ENCODE measurements around the gene DDX60.
A peak's percentile ranks its signal among the peaks of the same experiment; 100 is the strongest.

DDX60 gene

DNA sequence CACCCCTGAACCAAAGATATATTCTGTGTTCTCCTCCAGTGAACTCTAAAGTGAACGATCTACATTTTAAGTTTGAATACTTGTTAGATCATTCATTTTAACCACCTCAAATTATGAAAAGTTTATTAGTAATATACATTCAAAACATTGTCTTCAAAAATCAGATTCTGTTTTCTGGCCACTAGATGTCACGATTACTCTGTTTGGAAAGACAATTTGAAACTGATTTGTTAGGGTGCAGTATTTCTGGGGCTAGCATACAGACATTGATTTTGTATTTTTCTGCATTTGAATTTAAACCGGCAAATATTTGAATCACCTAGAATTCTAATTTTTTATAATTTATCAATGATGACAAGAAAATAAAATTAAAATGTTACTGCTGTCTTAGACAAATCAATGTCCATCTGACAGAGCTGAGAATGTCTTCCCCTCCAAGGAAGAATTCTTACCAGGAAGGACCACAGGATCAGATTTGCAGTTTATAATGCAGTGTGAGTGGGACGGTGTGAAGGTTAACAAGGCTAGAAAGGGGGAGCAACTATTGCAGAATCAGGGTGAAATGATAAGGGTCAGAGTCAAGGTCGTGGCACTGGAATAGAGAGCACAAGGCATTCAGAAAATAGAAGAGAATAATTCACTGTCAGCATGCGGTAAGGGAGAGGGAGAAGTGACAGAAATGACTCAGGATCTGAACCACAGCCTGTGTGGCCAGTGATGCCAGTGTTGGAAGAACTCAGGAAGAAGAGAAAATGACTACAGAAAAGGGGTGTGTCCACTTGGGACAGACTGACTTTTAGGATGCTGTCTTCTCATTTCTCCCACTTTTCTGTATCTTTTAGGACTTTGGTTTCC lies 134.6 kb downstream of the DDX60 start:
- FAIRE-seq (peak; percentile 33), DNase-seq (ENCODE audit: insufficient read length, low spot score) (no peak)

DNA sequence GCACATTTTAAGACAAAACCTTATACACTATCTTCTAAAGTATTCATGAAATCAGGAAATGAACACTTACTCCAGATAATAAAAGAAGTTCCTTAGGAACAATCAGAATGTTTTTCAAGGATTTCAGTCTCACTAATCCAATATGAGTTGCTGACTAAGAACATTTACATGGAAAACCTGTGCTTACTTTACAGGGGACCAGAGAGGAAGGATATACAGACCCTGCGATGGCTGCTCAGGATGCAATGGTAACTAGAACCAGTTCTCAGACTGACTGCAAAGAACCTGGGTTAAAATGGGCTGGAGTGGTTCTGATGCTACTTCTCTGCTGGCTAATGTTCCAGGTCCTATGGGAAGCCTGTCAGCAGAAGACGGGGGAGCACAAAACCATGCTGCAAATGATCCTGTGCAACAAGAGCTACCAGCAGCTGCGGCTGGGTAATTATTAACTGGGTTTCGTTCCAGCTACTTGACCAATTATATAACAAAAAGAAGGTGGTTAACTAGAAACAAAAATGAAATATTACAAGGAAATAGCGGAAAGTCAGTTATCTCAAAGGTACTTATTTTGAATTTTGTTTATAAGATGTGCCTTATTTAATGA lies 140.9 kb downstream of the DDX60 start:
- no peak for DNase-seq (ENCODE audit: insufficient read length, low spot score)
- no peak for TF ChIP-seq SPI1 (IDR thresholded peaks at IDR 0.05; ENCODE audit: low read depth, low read length)
- no peak for FAIRE-seq

More for the DNA sequence above, 134.6 kb downstream of the DDX60 start:
- TF ChIP-seq POLR2A (IDR thresholded peaks at IDR 0.05; ENCODE audit: low read depth, low read length) (no peak), POLR2AphosphoS5 (IDR thresholded peaks at IDR 0.05; ENCODE audit: low read depth, low read length) (no peak), TAF1 (IDR thresholded peaks at IDR 0.05; ENCODE audit: low read depth, low read length) (no peak), PAX5 (IDR thresholded peaks at IDR 0.05; ENCODE audit: insufficient read depth, low read length, severe bottlenecking) (no peak), SPI1 (IDR thresholded peaks at IDR 0.05; ENCODE audit: low read depth, low read length) (no peak), POU2F2 (IDR thresholded peaks at IDR 0.05; ENCODE audit: low read depth, low read length) (no peak)

DNA sequence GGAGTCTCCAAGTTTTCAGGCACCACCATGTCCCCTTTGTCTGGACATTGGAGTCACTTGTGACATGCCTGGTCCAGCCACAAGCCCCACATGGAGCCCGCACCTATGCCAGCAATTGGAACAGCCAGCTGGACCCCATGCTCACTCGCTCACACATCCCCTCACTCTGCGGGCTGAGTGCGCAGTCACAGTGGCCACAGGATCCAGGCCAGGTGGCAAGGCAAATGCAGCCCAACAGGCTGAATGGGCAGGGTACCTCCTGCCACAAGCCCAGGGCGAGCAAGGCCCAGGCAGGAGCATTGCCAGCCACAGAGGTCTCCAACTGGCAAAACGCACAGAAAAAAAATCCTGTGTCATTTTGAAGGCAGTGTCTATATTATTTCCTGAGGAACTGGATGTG lies 144.2 kb downstream of the DDX60 start:
- DNase-seq (ENCODE audit: insufficient read length, low spot score) = no peak
- no peak for TF ChIP-seq POLR2AphosphoS5 (IDR thresholded peaks at IDR 0.05; ENCODE audit: low read depth, low read length)
- TF ChIP-seq POLR2A (IDR thresholded peaks at IDR 0.05; ENCODE audit: low read depth, low read length) = no peak
- TF ChIP-seq PAX5 (IDR thresholded peaks at IDR 0.05; ENCODE audit: insufficient read depth, low read length, severe bottlenecking) = no peak
- TF ChIP-seq POU2F2 (IDR thresholded peaks at IDR 0.05; ENCODE audit: low read depth, low read length) = no peak
- no peak for TF ChIP-seq TAF1 (IDR thresholded peaks at IDR 0.05; ENCODE audit: low read depth, low read length)
- no peak for TF ChIP-seq SPI1 (IDR thresholded peaks at IDR 0.05; ENCODE audit: low read depth, low read length)
- no peak for FAIRE-seq

DNA sequence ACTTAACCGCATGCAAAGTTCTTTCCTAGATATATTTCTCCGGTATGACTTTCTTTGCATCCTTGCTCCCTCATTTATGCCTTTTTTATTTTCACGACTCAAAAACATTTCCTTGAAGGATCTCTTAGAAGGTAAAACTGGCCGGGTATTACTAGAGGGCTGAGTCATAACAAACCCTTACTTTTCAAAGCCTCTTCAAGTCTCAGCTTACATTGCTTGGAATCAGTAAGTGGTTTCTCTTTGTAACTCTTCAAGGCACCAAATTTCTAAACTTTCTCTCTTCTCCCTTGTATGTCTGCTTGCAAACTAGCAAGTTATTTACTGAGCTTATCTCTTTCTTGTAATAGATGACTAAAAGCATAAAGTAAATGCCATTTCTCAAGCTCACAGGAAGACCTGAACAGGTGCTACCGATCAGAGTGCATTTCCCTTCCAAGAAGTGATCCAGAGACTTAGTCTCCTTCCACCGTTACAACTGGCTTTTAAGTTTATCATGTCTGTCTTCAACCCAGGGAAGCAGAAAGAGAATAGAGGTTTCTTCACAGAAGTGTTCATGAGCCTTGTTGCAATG lies 150.8 kb downstream of the DDX60 start:
- TF ChIP-seq SPI1 (IDR thresholded peaks at IDR 0.05; ENCODE audit: low read depth, low read length) (no peak), PAX5 (IDR thresholded peaks at IDR 0.05; ENCODE audit: insufficient read depth, low read length, severe bottlenecking) (no peak), POU2F2 (IDR thresholded peaks at IDR 0.05; ENCODE audit: low read depth, low read length) (no peak), POLR2A (IDR thresholded peaks at IDR 0.05; ENCODE audit: low read depth, low read length) (no peak), POLR2AphosphoS5 (IDR thresholded peaks at IDR 0.05; ENCODE audit: low read depth, low read length) (no peak), TAF1 (IDR thresholded peaks at IDR 0.05; ENCODE audit: low read depth, low read length) (no peak)
- no peak for FAIRE-seq
- DNase-seq (ENCODE audit: insufficient read length, low spot score) = no peak
